Measurements from ENCODE around the gene COX7C. TPM values are rescaled to one million over a fixed set of nuclear protein-coding genes. Genes with fewer than 3 reads are reported as not detected.
"Not testable (repeated sequence)": the region's sequence is repeated elsewhere in the genome, so short reads cannot be mapped to it uniquely, and the experiment has no call there.

COX7C gene
- total RNA-seq = 404 TPM

- peak; percentile 99 for DNase-seq
Observed at GRCh38 chr5:86617756-86618576, at the start of gene COX7C. Gene COX7C, plus strand, starts transcription at chr5:86617941. Its CDS starts 115 bp downstream, at chr5:86618056.

GRCh38 chr5:86569522-86570426, 48.0 kb upstream of the COX7C start:
- not testable (repeated sequence) for DNase-seq

GRCh38 chr5:86570427-86571083, 47.2 kb upstream of the COX7C start:
- DNase-seq = no peak

- DNase-seq = not testable (repeated sequence)
Observed at GRCh38 chr5:86571109-86571508, 46.6 kb upstream of the COX7C start.

GRCh38 chr5:86572825-86573517, 44.8 kb upstream of the COX7C start:
- DNase-seq = no peak

- no peak for DNase-seq
Observed at GRCh38 chr5:86579502-86579901, 38.2 kb upstream of the COX7C start.

GRCh38 chr5:86596476-86596875, 21.3 kb upstream of the COX7C start:
- DNase-seq = no peak

- no peak for DNase-seq
Observed at GRCh38 chr5:86605881-86606280, 11.9 kb upstream of the COX7C start.

GRCh38 chr5:86613455-86613854, 4.3 kb upstream of the COX7C start:
- no peak for DNase-seq

GRCh38 chr5:86617309-86617755, 409 bp upstream of the COX7C start:
- no peak for DNase-seq

- DNase-seq = no peak
Observed at GRCh38 chr5:86623785-86624483, 6.2 kb downstream of the COX7C start.

GRCh38 chr5:86625148-86625547, 7.4 kb downstream of the COX7C start:
- DNase-seq = no peak

- no peak for DNase-seq
Observed at GRCh38 chr5:86626149-86626548, 8.4 kb downstream of the COX7C start.

- no peak for DNase-seq
Observed at GRCh38 chr5:86631165-86631564, 13.4 kb downstream of the COX7C start.

GRCh38 chr5:86640998-86641397, 23.3 kb downstream of the COX7C start:
- DNase-seq = no peak

GRCh38 chr5:86644843-86645242, 27.1 kb downstream of the COX7C start:
- no peak for DNase-seq

- DNase-seq = no peak
Observed at GRCh38 chr5:86645885-86646284, 28.1 kb downstream of the COX7C start.

GRCh38 chr5:86646671-86647070, 28.9 kb downstream of the COX7C start:
- no peak for DNase-seq

GRCh38 chr5:86649832-86650505, 32.2 kb downstream of the COX7C start:
- DNase-seq = no peak

GRCh38 chr5:86660771-86661170, 43.0 kb downstream of the COX7C start:
- not testable (repeated sequence) for DNase-seq

- no peak for DNase-seq
Observed at GRCh38 chr5:86664173-86664572, 46.4 kb downstream of the COX7C start.

Measured in tongue (tissue), 2 donors.